K562 treated with DMSO at 1 percent for 12 hours (cell line): ENCODE data around the gene NID1. TPM values are rescaled to one million over a fixed set of nuclear protein-coding genes. Genes with fewer than 3 reads are reported as not detected.

ENCODE experiments used
- total RNA-seq: library from RNA; unstranded; fragments of 300-600 nt; gene quantifications from 2 replicates; pipeline ENCODE4 v1.2.3, GENCODE V29; 2022; ENCODE audit not compliant: insufficient read depth

NID1 gene, protein sequence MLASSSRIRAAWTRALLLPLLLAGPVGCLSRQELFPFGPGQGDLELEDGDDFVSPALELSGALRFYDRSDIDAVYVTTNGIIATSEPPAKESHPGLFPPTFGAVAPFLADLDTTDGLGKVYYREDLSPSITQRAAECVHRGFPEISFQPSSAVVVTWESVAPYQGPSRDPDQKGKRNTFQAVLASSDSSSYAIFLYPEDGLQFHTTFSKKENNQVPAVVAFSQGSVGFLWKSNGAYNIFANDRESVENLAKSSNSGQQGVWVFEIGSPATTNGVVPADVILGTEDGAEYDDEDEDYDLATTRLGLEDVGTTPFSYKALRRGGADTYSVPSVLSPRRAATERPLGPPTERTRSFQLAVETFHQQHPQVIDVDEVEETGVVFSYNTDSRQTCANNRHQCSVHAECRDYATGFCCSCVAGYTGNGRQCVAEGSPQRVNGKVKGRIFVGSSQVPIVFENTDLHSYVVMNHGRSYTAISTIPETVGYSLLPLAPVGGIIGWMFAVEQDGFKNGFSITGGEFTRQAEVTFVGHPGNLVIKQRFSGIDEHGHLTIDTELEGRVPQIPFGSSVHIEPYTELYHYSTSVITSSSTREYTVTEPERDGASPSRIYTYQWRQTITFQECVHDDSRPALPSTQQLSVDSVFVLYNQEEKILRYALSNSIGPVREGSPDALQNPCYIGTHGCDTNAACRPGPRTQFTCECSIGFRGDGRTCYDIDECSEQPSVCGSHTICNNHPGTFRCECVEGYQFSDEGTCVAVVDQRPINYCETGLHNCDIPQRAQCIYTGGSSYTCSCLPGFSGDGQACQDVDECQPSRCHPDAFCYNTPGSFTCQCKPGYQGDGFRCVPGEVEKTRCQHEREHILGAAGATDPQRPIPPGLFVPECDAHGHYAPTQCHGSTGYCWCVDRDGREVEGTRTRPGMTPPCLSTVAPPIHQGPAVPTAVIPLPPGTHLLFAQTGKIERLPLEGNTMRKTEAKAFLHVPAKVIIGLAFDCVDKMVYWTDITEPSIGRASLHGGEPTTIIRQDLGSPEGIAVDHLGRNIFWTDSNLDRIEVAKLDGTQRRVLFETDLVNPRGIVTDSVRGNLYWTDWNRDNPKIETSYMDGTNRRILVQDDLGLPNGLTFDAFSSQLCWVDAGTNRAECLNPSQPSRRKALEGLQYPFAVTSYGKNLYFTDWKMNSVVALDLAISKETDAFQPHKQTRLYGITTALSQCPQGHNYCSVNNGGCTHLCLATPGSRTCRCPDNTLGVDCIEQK
- not detected in 2 replicates for total RNA-seq

DNA sequence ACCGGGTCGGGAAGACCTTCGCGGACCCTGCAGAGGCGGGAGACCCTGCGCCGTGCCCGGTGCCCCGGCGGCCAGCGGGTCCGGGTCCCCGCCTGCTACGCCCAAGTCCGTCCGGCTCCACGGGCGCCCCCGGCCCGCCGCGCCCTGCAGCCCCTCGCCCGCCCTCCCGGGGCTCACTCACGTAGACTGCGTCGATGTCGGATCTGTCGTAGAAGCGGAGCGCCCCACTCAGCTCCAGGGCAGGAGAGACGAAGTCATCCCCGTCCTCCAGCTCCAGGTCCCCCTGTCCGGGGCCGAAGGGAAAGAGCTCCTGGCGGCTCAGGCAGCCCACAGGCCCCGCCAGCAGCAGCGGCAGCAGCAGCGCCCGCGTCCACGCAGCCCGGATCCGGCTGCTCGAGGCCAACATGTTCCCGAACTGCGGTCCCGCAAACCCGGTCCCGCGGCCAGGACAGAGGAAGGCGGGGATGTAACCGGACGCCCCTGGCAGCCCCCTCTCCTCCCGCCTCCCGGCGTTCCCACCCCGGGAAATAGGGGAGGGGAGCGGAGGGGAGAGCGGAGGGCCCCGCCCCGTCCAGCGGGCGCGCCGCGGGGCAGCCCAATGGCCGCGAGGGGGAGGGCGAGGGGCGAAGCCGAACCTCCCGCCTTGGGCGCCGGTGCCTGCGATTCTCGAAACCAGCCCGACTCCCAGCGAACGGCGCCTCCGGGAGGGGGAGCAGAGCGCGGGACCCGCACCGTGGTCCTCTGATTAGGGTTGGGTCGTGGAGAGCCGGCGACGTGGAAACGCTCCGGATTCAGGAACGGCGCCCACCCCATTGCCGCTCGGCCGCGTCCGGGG, at the start of gene NID1:
TSS of gene NID1 (minus strand) at position 417 of the 835 bp plus-strand sequence. CDS start at position 406, 11 bp downstream.

Other genes with a start within 250 kb of the NID1 start
- gene LYST, start 198.2 kb downstream of the NID1 start, total RNA-seq = 1.4 and 2.6 TPM in 2 replicates
- 0.89 and 3.6 TPM in 2 replicates for gene GPR137B, start 77.4 kb upstream of the NID1 start, total RNA-seq
- 2.8 and 9.2 TPM in 2 replicates for gene ERO1B, start 216.9 kb upstream of the NID1 start, total RNA-seq